ENCODE results near the gene FABP2.
"Not testable (repeated sequence)": the region's sequence is repeated elsewhere in the genome, so short reads cannot be mapped to it uniquely, and the experiment has no call there.

DNA sequence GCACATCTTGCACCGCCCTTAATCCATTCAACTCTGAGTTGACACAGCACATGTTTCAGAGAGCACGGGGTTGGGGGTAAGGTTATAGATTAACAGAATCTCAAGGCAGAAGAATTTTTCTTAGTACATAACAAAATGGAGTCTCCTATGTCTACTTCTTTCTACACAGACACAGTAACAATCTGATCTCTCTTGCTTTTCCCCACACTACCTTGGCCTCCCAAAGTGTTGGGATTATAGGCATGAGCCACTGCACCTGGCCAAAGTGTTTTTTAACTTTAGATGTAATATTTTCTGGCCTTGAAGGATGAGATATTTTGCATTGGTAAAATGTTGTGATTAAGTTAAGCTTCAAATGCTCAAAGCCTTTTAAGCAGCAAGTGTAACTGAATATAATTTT is 21.4 kb upstream of the FABP2 start:
- TF ChIP-seq, protein P1, sequence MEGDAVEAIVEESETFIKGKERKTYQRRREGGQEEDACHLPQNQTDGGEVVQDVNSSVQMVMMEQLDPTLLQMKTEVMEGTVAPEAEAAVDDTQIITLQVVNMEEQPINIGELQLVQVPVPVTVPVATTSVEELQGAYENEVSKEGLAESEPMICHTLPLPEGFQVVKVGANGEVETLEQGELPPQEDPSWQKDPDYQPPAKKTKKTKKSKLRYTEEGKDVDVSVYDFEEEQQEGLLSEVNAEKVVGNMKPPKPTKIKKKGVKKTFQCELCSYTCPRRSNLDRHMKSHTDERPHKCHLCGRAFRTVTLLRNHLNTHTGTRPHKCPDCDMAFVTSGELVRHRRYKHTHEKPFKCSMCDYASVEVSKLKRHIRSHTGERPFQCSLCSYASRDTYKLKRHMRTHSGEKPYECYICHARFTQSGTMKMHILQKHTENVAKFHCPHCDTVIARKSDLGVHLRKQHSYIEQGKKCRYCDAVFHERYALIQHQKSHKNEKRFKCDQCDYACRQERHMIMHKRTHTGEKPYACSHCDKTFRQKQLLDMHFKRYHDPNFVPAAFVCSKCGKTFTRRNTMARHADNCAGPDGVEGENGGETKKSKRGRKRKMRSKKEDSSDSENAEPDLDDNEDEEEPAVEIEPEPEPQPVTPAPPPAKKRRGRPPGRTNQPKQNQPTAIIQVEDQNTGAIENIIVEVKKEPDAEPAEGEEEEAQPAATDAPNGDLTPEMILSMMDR (IDR thresholded peaks at IDR 0.05; ENCODE audit: insufficient read depth, low read length, poor library complexity, severe bottlenecking) = not testable (repeated sequence)
- TF ChIP-seq EZH2phosphoT487 (conservative IDR thresholded peaks at IDR 0.05; ENCODE audit: low read length) = not testable (repeated sequence)
